K562 (cell line): ENCODE results near the gene EPHB6. TPM values are rescaled to one million over a fixed set of nuclear protein-coding genes. Genes with fewer than 3 reads are reported as not detected.

ENCODE experiments used
- ATAC-seq: fragments of 200-7000 bp; cut with Tn5 transposase; 3 replicates; pipeline ENCODE4 v1.9.1; 2020; ENCODE audit warnings: moderate library complexity
- BruUV-seq: library from RNA; stranded (reverse); fragments of 400-500 nt; replicated peaks from 2 replicates; lab custom pipeline; 2021; lab: Mats Ljungman, UMichigan
- CTCF ChIA-PET: fragments of 300-600 bp; formaldehyde crosslinking; extraction: SDS; loops from one replicate; lab custom pipeline; 2021; ENCODE audit warnings: low intra/inter-chr PET ratio; lab: Yijun Ruan, JAX
- POLR2A ChIA-PET: fragments of 300-600, 350-650 bp; sonication (Branson Sonifier 250); formaldehyde crosslinking; extraction: SDS; loops from one replicate; lab custom pipeline; 2021; ENCODE audit warnings: antibody characterized with exemption, inconsistent platforms; lab: Yijun Ruan, JAX
- DNase-seq, 4 experiments: peaks; one replicate each; pipeline versions ENCODE4 v3.0.0 to v3.0.0-alpha.2; 2011 to 2018; ENCODE audit warnings: low spot score in 3 of 4, mixed read lengths in 3 of 4; ENCODE audit errors: extremely low read depth in 1 of 4
- FAIRE-seq: peaks from 2 replicates; lab custom pipeline; 2011; peaks lifted over from hg19 to GRCh38; lab: Jason Lieb, UNC
- H2AFZ ChIP-seq: 2 replicates; pipeline ENCODE4 v1.6.0; 2011; ENCODE audit warnings: low read depth, low read length, control low read depth, inconsistent platforms
- H3K27ac ChIP-seq: fragments of 200-600 bp; 3 replicates; pipeline ENCODE4 v1.8.0; 2011; ENCODE audit warnings: low read depth, mild to moderate bottlenecking, control low read depth, inconsistent platforms, low read length, moderate library complexity, mixed read lengths; ENCODE audit errors: extremely low read depth
- H3K27me3 ChIP-seq, 2 experiments: fragments of 300-600 bp in 1 of 2; 2 replicates in 1 of 2; 3 replicates in 1 of 2; pipeline versions ENCODE4 v1.6.0 to v1.8.0; 2011; ENCODE audit warnings: inconsistent platforms in 2 of 2, low read length in 2 of 2, mild to moderate bottlenecking in 1 of 2, mixed read lengths in 1 of 2, moderate library complexity in 1 of 2; ENCODE audit not compliant: control insufficient read depth in 2 of 2, insufficient read depth in 2 of 2
- H3K36me3 ChIP-seq: fragments of 300-600 bp; 3 replicates; pipeline ENCODE4 v1.8.0; 2011; ENCODE audit warnings: mild to moderate bottlenecking, low read length, inconsistent platforms; ENCODE audit not compliant: control insufficient read depth, insufficient read depth
- H3K4me1 ChIP-seq, 2 experiments: fragments of 200-600 bp in 1 of 2; replicated peaks in 1 of 2; 2 replicates in 1 of 2; 3 replicates in 1 of 2; pipeline versions ENCODE4 v1.5.1 to v1.8.0; 2011; ENCODE audit warnings: inconsistent platforms in 2 of 2, low read length in 2 of 2, mild to moderate bottlenecking in 1 of 2, mixed read lengths in 1 of 2, moderate library complexity in 1 of 2; ENCODE audit not compliant: control insufficient read depth in 2 of 2, insufficient read depth in 2 of 2
- H3K4me2 ChIP-seq: 2 replicates; pipeline ENCODE4 v1.6.1; 2011; ENCODE audit warnings: low read length, control low read depth, inconsistent platforms, mixed read lengths; ENCODE audit not compliant: insufficient read depth
- H3K4me3 ChIP-seq: fragments of 200-600 bp; sonication (generic), shearing (Covaris generic); 2 replicates; pipeline ENCODE4 v1.5.1; 2016; ENCODE audit warnings: control low read depth, inconsistent platforms
- H3K79me2 ChIP-seq: fragments of 200-600 bp; 3 replicates; pipeline ENCODE4 v1.8.0; 2011; ENCODE audit warnings: low read length, inconsistent platforms; ENCODE audit not compliant: control insufficient read depth, insufficient read depth
- H3K9ac ChIP-seq, 2 experiments: 2 replicates each; pipeline versions ENCODE4 v1.6.0 to v1.6.1; 2011; ENCODE audit warnings: low read depth in 2 of 2, low read length in 2 of 2, control low read depth in 1 of 2, inconsistent platforms in 1 of 2, mild to moderate bottlenecking in 1 of 2, mixed read lengths in 1 of 2; ENCODE audit not compliant: insufficient read depth in 1 of 2
- H3K9me1 ChIP-seq: one replicate; pipeline ENCODE4 v1.6.0; 2011; ENCODE audit warnings: inconsistent platforms, mild to moderate bottlenecking, low read length, moderate library complexity; ENCODE audit not compliant: control insufficient read depth, insufficient read depth
- H3K9me3 ChIP-seq: replicated peaks from 2 replicates; pipeline ENCODE4 v1.5.1; 2011; ENCODE audit warnings: low read depth, low read length, inconsistent platforms; ENCODE audit not compliant: control insufficient read depth, insufficient read depth
- H4K20me1 ChIP-seq: replicated peaks from 2 replicates; pipeline ENCODE4 v1.6.1; 2011; ENCODE audit warnings: low read length, inconsistent platforms, mixed read lengths; ENCODE audit not compliant: control insufficient read depth, insufficient read depth
- YY1 ChIP-seq, 3 experiments: IDR thresholded peaks; 2 replicates each; pipeline ENCODE4 v1.6.1; 2011; ENCODE audit warnings: low read length in 2 of 3, mild to moderate bottlenecking in 2 of 3, moderate library complexity in 2 of 3, borderline replicate concordance in 1 of 3, control low read depth in 1 of 3, low read depth in 1 of 3; ENCODE audit not compliant: insufficient read depth in 3 of 3, insufficient replicate concordance in 2 of 3, control insufficient read depth in 1 of 3, insufficient read length in 1 of 3; ENCODE audit errors: extremely low read depth in 1 of 3
- ZBTB26 ChIP-seq: fragments of 450-650 bp; formaldehyde crosslinking; IDR thresholded peaks from 2 replicates; pipeline ENCODE4 v1.4.0; 2022; ENCODE audit warnings: missing genetic modification characterization
- ZNF23 ChIP-seq: fragments of 250-450 bp; sonication (Bioruptor Pico); IDR thresholded peaks from 2 replicates; pipeline ENCODE4 v1.4.0; 2020; ENCODE audit warnings: mild to moderate bottlenecking
- WGBS: fragments of 100-300 bp; shearing (Covaris generic); methylation state at CpG from one replicate; pipeline ENCODE4 v1.1.6; 2016; ENCODE audit warnings: low coverage, mixed read lengths; ENCODE audit not compliant: insufficient coverage; ENCODE audit errors: missing lambda C conversion rate; 5-methylcytosine and 5-hydroxymethylcytosine counted together
- in situ Hi-C: fragments of 300-500 bp; cut with MboI; formaldehyde crosslinking; loops from 4 replicates; pipeline ENCODE4 v1.15.0; 2018; ENCODE audit warnings: inconsistent platforms, mixed read lengths
- intact Hi-C: fragments of 100-400 bp; cut with micrococcal nuclease; formaldehyde crosslinking; loops from 2 replicates; pipeline ENCODE4 v1.14.2; 2022
- polyA plus RNA-seq, 8 experiments: library from polyadenylated mRNA; depleted of rRNA in 4 of 8; stranded (reverse) in 5 of 8; unstranded in 3 of 8; fragments of >200 nt; fragmentation: Nextera tagmentation in 2 of 8; fragmentation: Illumina TruSeq in 1 of 8; extraction: Ambion mirVana in 2 of 8; extraction: Trizol in 1 of 8; gene quantifications; 2 replicates each; pipeline versions ENCODE4 v1.2.1 to v1.2.3, GENCODE V29; 2011 to 2014; ENCODE audit warnings: inconsistent platforms in 1 of 8, missing spikeins in 1 of 8
- total RNA-seq, 7 experiments: library from RNA; depleted of rRNA in 6 of 7; stranded (reverse); fragments of >200 nt in 6 of 7; fragmentation: Illumina TruSeq in 2 of 7; extraction: Trizol in 2 of 7; gene quantifications; 2 replicates each; pipeline versions ENCODE4 v1.2.1 to v1.2.3, GENCODE V29; 2011 to 2021; ENCODE audit warnings: low replicate concordance in 1 of 7

The EPHB6 gene
- total and polyA plus RNA-seq, 9 of the 15 experiments (the other 6 are each of a cell fraction or from before 2014, with no cell fraction given), result 1.4 to 123 (median 7.6) TPM

- Histone ChIP-seq H3K4me1 (peaks cover 0 to 5% of the 10 kb centered on the region in 2 experiments; a peak in 2 of 5 replicates), H3K4me3 (no peak overlapping the region)
- in situ Hi-C loops, result no loop called here
- TF ChIP-seq ZBTB26, result no peak
- TF ChIP-seq YY1 (IDR thresholded peaks at IDR 0.05; ENCODE audit: borderline replicate concordance in 1 of 3, control insufficient read depth in 1 of 3, extremely low read depth in 1 of 3, insufficient read depth in 3 of 3, insufficient read length in 1 of 3, insufficient replicate concordance in 2 of 3, low read depth in 1 of 3, low read length in 2 of 3), result no peak
- TF ChIP-seq ZNF23, result no peak
- TF ChIP-seq, all 486 proteins: peak for 0
- Histone ChIP-seq H3K79me2 (no peaks in the 10 kb centered on the region), H3K9ac (no peak overlapping the region), H4K20me1 (no peaks in the 10 kb centered on the region), H3K9me3 (no peaks in the 10 kb centered on the region), H3K27ac (no peak overlapping the region), H2AFZ (no peak overlapping the region), H3K9me1 (no peaks in the 10 kb centered on the region), H3K27me3 (no peaks in the 10 kb centered on the region), H3K4me2 (no peak overlapping the region), H3K36me3 (no peaks in the 10 kb centered on the region)
- FAIRE-seq, result no peak
- ATAC-seq, result no peak
- BruUV-seq, result no TSS peak
- ChIA-PET CTCF (no interaction called here), POLR2A (no interaction called here)
- WGBS, result 13% methylated on average over 2 of the region's 2 CpGs
- intact Hi-C loops, result no loop called here
- DNase-seq, result no peak
Measured at GRCh38 chr7:142847353-142847752, 7.5 kb upstream of the EPHB6 start.
